SJCRH30 (cell line): ENCODE data around the gene GMFB. TPM values are rescaled to one million over a fixed set of nuclear protein-coding genes. Genes with fewer than 3 reads are reported as not detected.

Source experiments
- DNase-seq, 2 experiments: peaks; one replicate each; pipeline ENCODE4 v3.0.0-alpha.2; 2015 to 2020
- H3K27ac ChIP-seq: fragments of 250-450 bp; sonication (Bioruptor Pico); 2 replicates; pipeline ENCODE4 v1.5.1; 2020; ENCODE audit warnings: mild to moderate bottlenecking, moderate library complexity
- H3K27me3 ChIP-seq: fragments of 250-450 bp; sonication (Bioruptor Pico); 2 replicates; pipeline ENCODE4 v1.5.1; 2020; ENCODE audit warnings: mild to moderate bottlenecking, moderate library complexity
- H3K36me3 ChIP-seq: fragments of 250-450 bp; sonication (Bioruptor Pico); 2 replicates; pipeline ENCODE4 v1.5.1; 2020; ENCODE audit warnings: mild to moderate bottlenecking, moderate library complexity
- H3K4me1 ChIP-seq: fragments of 250-450 bp; sonication (Bioruptor Pico); 2 replicates; pipeline ENCODE4 v1.5.1; 2020; ENCODE audit warnings: mild to moderate bottlenecking, moderate library complexity
- H3K4me3 ChIP-seq: fragments of 250-450 bp; sonication (Bioruptor Pico); 2 replicates; pipeline ENCODE4 v1.5.1; 2020; ENCODE audit warnings: mild to moderate bottlenecking, moderate library complexity
- H3K9me3 ChIP-seq: fragments of 250-450 bp; sonication (Bioruptor Pico); replicated peaks from 2 replicates; pipeline ENCODE4 v1.5.1; 2020; ENCODE audit warnings: mild to moderate bottlenecking, moderate library complexity
- total RNA-seq: library from RNA; depleted of rRNA; stranded (reverse); fragments of >200 nt; shearing (Covaris generic); gene quantifications from 2 replicates; pipeline ENCODE4 v1.2.3, GENCODE V29; 2014; rRNA removed

GMFB gene
- 68.5 and 74.3 TPM in 2 replicates for total RNA-seq

DNA sequence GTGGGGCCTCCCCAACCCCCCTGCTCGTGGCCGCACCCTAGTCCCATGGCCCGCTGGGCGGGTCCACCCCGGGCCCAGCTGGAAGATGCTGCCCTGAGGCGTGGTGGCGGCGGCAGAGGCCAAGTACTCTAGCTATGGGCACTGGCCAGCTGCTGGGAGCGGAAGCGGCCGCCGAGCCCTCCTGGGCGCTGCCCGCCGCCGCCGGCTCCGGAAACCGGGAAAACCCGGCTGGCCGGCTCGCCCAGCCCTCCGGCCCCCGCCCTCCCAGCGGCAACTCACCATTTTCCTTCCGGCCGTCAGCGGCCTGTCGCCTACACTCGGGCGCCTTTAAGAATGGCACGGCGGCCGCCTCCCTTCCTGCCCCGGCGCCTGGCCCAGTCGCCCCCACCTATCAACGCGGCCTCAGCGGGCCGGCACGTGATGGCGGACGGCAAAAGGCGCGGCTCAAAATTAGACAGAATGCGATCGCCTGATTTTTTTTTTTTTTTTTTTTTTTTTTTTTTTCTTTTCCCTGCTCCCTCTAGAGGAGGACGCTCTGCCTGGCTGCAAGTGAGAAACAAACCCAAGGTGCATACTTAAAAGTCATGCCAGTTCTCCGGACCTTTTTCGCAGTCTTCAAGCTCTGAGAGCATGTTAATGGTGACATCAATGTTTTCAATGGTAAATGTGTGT is at the start of gene GMFB:
TSS of gene GMFB (minus strand) at position 335 of the 672 bp plus-strand sequence. CDS start at position 282, 53 bp downstream.
- H3K27me3 ChIP-seq = no peaks in the 10 kb centered on the region

DNA sequence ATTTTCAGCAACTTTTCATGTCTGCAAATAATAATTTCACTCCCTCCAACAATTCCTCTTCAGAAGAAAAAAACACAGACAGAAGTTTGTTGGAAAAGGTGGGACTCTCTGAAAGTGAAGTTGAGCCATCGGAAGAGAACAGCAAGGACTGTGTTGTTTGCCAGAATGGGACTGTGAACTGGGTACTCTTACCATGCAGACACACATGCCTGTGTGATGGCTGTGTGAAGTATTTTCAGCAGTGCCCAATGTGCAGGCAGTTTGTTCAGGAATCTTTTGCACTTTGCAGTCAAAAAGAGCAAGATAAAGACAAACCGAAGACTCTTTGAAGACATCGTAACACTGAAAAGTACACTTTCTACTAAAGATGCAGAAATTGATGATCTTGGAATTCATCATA is 49.3 kb upstream of the GMFB start:
- no peaks in the 10 kb centered on the region for H3K4me1 ChIP-seq
- H3K9me3 ChIP-seq = no peaks in the 10 kb centered on the region

More for the DNA sequence above, at the start of gene GMFB:
- no peaks in the 10 kb centered on the region for H3K9me3 ChIP-seq
- peak within 1 kb of the TSS; percentile 71 for H3K4me3 ChIP-seq
- no peaks in the 10 kb centered on the region for H3K36me3 ChIP-seq
- peaks cover 5% of the 10 kb centered on the region for H3K4me1 ChIP-seq
- DNase-seq = peak; percentile 87 to 88
- H3K27ac ChIP-seq = peak within 1 kb of the TSS; percentile 82

DNA sequence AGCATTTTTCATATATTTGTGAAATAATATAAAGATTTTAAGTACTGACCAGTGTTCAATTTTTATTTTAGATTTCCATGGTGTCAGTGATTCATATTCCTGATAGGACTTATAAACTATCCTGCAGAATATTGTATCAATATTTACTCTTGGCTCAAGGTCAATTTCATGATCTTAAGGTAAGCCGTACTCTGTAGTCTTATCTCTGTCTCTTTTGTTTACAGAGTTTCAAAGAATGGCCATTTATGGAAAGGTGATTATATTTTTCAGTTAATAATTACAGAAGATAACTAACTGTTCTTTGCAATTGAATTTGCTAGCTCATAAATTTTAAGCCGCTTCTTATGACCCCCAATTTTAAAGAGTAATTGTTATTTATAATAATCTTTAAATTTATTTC is 48.9 kb upstream of the GMFB start:
- no peaks in the 10 kb centered on the region for H3K4me1 ChIP-seq
- no peaks in the 10 kb centered on the region for H3K9me3 ChIP-seq
- H3K27ac ChIP-seq = no peak overlapping the region
- H3K4me3 ChIP-seq = no peak overlapping the region
- H3K36me3 ChIP-seq = peaks cover 4% of the 10 kb centered on the region; the same call in 1 of the 2 replicates
- no peak for DNase-seq
- no peaks in the 10 kb centered on the region for H3K27me3 ChIP-seq

More for the DNA sequence above, 49.3 kb upstream of the GMFB start:
- no peak for DNase-seq
- H3K27me3 ChIP-seq = no peaks in the 10 kb centered on the region
- no peak overlapping the region for H3K4me3 ChIP-seq
- H3K36me3 ChIP-seq = peaks cover 4% of the 10 kb centered on the region; the same call in 1 of the 2 replicates
- H3K27ac ChIP-seq = no peak overlapping the region

DNA sequence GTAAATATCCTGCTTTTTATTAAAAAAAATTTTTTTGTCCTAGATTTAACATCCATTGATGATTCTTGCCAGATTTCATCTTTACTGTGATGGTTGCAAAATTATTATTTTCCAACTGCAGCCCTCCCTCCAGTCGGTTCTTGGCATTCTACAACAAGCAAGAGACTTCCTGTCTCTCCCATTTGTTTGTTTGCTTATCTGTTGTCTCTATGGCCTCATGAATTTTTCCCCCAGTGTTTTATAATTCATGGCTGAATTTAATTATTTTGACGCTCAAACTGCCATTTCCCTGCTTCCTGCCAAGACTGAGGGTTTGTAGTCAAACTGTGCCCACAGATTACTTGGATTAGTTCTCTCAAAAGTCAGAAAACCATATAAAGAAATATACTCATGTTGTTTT is 46.9 kb upstream of the GMFB start:
- H3K27ac ChIP-seq = no peak overlapping the region
- DNase-seq = no peak
- no peaks in the 10 kb centered on the region for H3K27me3 ChIP-seq
- H3K4me1 ChIP-seq = no peaks in the 10 kb centered on the region
- H3K36me3 ChIP-seq = peaks cover 4% of the 10 kb centered on the region; the same call in 1 of the 2 replicates
- no peaks in the 10 kb centered on the region for H3K9me3 ChIP-seq
- H3K4me3 ChIP-seq = no peak overlapping the region

DNA sequence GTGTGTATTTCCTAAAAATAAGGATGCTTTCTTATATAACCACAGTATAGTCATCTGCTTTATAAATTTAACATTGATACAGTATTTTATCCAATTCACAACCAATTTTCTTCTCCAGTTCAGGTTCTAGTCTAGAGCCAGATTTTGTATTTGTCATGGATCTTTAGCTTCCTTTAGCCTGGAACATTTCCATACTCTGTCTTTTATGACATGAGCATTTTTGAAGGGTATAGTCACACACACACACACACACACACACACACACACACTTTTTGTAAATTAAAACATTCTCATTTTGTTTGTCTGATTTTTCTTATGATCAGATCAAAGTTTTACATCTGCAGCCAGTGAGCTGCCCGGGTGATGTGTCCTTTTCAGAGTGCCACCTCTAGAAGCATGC is 46.3 kb upstream of the GMFB start:
- Histone ChIP-seq H3K36me3 (peaks cover 4% of the 10 kb centered on the region; the same call in 1 of the 2 replicates), H3K4me3 (no peak overlapping the region), H3K9me3 (no peaks in the 10 kb centered on the region), H3K27ac (no peak overlapping the region), H3K27me3 (no peaks in the 10 kb centered on the region), H3K4me1 (no peaks in the 10 kb centered on the region)
- no peak for DNase-seq

DNA sequence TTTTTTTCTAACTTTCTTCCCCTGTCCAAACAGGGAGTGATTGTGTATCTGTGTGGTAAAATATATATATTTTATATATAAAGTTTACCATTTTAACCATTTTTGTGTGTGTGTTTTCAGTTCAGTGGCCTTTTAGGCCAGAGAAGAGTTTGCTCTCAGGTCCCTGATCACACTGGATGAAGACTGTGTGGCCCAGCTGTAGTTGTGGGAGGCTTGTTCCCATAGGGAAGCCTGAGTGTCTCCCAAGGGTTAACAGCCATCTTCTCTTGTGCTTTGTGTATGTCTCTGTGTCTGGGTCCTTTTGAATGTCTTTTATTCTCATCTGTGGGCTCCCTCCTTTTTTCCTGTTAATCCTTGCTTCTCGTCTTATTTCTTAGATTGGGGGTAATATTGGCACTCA is 44.3 kb upstream of the GMFB start:
- H3K9me3 ChIP-seq = no peaks in the 10 kb centered on the region
- DNase-seq = no peak
- H3K36me3 ChIP-seq = 0 out of 2 replicates have a peak, but pooled peaks cover 4% of the 10 kb centered on the region
- H3K27ac ChIP-seq = no peak overlapping the region
- H3K4me1 ChIP-seq = no peaks in the 10 kb centered on the region
- no peaks in the 10 kb centered on the region for H3K27me3 ChIP-seq
- no peak overlapping the region for H3K4me3 ChIP-seq

DNA sequence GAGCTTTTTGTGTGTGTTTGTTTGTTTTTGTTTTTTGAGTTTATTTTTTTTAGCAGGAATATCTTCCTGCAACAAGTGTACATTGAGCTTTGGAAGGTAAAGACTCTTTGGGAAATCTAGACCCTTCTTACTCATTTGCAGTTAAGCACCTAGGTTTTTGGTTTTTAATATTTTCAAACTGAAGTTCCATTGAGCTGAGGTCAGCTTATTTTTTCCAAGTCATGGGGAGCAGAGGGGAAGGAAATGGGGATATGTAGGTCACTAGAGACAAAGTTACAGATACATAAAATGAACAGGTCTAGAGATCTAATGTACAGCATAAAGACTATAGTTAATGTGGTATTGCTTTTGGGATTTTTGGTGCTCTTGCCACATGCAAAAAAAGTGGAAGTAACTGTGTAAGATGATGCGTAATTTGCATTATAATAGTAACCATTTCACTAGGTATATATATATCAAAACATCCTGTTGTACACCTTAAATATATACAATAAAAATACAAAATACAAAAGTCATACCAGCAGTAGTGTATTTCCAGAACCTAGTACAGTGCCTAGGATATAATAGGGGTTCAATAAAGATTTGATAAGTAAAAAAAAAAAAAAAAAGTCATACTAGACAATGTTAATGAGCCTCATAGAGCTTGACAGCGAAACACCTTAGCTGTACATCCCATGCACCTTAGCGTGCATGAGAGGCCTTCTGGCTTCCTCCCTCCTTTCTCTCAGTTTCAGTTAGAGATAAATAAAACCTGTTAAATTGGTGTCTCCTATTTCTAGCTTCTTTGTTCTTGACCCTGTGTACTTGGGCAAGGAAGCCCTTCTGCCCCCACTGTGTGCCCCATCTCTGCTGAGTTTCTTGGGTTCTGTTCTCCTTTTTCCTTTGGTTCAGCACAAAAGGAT is 43.6 kb upstream of the GMFB start:
- Histone ChIP-seq H3K9me3 (no peaks in the 10 kb centered on the region), H3K4me1 (no peaks in the 10 kb centered on the region), H3K4me3 (no peak overlapping the region), H3K27ac (no peak overlapping the region), H3K36me3 (0 out of 2 replicates have a peak, but pooled peaks cover 2% of the 10 kb centered on the region), H3K27me3 (no peaks in the 10 kb centered on the region)
- no peak for DNase-seq

DNA sequence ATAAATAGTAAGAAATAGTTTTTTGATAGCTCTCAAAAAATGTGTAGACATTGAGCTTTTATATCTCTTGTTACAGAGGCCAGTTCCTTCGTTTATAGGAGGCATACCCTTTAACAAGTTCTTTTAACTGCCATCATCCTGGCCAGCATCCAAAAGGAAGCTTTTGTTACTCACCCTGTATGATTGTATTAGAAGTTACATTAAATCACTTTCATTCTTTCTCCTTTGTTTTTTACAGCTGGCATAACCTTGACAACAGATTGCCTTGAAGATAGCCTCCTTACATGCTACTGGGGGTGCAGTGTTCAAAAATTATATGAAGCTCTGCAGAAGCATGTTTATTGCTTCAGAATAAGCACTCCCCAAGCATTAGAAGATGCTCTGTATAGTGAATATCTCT is 41.0 kb upstream of the GMFB start:
- H3K27me3 ChIP-seq = no peaks in the 10 kb centered on the region
- no peak overlapping the region for H3K27ac ChIP-seq
- H3K9me3 ChIP-seq = no peaks in the 10 kb centered on the region
- no peak overlapping the region for H3K4me3 ChIP-seq
- peaks cover 7% of the 10 kb centered on the region; the same call in 1 of the 2 replicates for H3K36me3 ChIP-seq
- DNase-seq = no peak
- H3K4me1 ChIP-seq = no peaks in the 10 kb centered on the region

DNA sequence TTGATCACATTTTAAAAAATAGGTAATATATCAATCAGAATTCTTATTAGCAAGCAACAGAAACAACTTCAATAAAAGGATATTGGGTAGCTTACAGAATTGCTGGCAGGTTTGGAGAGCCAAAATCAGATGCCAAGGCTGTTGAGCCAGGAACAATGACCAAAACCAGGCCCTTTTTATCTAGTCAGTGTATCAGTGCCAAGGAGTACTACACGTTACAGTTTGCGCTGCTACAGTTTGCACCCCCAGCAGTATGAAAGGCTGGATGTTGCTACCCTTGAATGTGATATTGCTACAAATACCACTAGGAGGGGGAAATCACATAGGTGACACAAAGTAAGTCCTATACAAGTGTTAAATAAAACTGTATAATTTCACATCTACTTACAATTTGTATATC is 40.2 kb upstream of the GMFB start:
- Histone ChIP-seq H3K27me3 (no peaks in the 10 kb centered on the region), H3K4me1 (no peaks in the 10 kb centered on the region), H3K36me3 (peaks cover 7% of the 10 kb centered on the region; the same call in 1 of the 2 replicates), H3K4me3 (no peak overlapping the region), H3K27ac (no peak overlapping the region), H3K9me3 (no peaks in the 10 kb centered on the region)
- DNase-seq = no peak

DNA sequence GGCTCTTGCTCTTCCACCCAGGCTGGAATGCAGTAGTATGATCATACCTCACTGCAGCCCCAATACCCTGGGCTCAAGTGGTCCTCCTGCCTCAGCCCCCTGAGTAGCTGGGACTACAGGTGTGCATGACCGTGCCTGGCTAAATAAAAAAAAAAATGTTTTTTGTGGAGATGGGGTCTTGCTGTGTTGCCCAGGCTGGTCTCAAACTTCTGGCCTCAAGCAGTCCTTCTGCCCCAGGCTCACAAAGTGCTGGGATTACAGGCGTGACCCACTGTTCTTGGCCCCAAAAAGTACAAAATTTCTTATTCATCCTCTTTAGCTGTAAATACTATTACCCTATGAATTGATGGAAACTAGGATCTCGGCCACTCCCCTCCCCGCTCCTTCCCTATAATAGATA is 35.6 kb upstream of the GMFB start:
- Histone ChIP-seq H3K4me1 (no peaks in the 10 kb centered on the region), H3K36me3 (peaks cover 11% of the 10 kb centered on the region; the same call in 1 of the 2 replicates), H3K27me3 (no peaks in the 10 kb centered on the region), H3K9me3 (no peaks in the 10 kb centered on the region), H3K27ac (no peak overlapping the region), H3K4me3 (no peak overlapping the region)
- DNase-seq = no peak

DNA sequence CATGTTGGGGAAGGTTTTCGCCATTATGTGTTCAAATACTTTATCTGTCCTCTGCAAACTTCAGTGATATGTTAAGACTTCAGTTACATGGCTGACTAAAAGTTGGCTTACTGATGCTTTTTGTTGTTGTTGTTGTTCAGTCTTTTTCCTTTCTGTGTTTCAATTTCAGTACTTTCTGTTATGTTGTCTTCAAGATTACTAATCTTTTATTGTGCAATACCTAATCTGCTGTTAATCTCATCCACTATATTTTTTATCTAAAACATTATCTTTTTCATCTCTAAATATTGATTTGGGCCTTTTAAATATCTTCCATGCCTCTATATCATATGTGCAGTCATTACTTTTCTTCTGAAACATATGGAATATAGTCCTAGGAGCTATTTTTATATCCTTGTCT is 27.9 kb upstream of the GMFB start:
- Histone ChIP-seq H3K4me3 (no peak overlapping the region), H3K36me3 (peaks cover 3% of the 10 kb centered on the region; the same call in 1 of the 2 replicates), H3K9me3 (no peaks in the 10 kb centered on the region), H3K27ac (no peak overlapping the region), H3K4me1 (no peaks in the 10 kb centered on the region), H3K27me3 (no peaks in the 10 kb centered on the region)
- no peak for DNase-seq

DNA sequence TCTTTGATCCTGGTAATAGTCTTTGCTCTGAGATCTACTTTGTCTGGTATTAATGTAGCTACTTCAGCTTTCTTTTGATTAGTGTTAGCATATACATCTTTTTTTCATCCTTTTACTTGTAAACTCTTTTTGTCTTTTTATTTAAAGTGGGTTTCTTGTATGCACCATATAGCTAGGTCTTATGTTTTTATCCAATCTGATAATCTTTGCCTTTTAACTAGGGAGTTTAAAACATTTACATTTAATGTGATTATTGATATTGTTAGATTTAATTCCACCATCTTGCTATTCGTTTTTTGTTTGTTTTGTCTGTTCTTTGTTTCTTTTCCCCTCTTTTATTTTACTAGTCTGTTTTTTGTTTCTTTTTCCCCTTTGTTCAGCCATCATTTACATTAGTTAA is 26.9 kb upstream of the GMFB start:
- no peak overlapping the region for H3K27ac ChIP-seq
- no peaks in the 10 kb centered on the region for H3K9me3 ChIP-seq
- no peaks in the 10 kb centered on the region for H3K4me1 ChIP-seq
- no peaks in the 10 kb centered on the region for H3K27me3 ChIP-seq
- DNase-seq = no peak
- H3K36me3 ChIP-seq = peaks cover 3% of the 10 kb centered on the region; the same call in 1 of the 2 replicates
- no peak overlapping the region for H3K4me3 ChIP-seq

DNA sequence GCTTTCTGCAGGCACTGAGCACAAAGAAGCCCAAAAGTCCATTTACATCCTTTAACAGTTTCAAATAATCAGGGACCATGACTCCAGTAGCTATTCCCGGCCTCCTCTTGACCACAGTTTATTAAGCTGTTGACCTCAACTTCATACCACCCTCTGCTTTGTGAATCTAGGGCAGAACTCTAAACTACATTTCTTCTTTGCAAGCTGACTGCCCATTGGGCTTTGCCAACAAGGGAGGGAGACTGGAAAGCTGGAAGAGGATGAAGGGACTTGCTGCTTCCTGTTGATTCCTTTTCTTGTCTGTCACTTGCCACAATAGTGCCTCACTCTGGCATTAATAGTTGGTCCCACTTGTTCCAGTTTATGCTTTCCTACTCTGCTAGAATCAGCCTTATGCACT is 23.6 kb upstream of the GMFB start:
- Histone ChIP-seq H3K4me3 (no peak overlapping the region), H3K9me3 (no peaks in the 10 kb centered on the region), H3K27ac (no peak overlapping the region), H3K4me1 (no peaks in the 10 kb centered on the region), H3K27me3 (no peaks in the 10 kb centered on the region), H3K36me3 (peaks cover 3% of the 10 kb centered on the region; the same call in 1 of the 2 replicates)
- DNase-seq = no peak

DNA sequence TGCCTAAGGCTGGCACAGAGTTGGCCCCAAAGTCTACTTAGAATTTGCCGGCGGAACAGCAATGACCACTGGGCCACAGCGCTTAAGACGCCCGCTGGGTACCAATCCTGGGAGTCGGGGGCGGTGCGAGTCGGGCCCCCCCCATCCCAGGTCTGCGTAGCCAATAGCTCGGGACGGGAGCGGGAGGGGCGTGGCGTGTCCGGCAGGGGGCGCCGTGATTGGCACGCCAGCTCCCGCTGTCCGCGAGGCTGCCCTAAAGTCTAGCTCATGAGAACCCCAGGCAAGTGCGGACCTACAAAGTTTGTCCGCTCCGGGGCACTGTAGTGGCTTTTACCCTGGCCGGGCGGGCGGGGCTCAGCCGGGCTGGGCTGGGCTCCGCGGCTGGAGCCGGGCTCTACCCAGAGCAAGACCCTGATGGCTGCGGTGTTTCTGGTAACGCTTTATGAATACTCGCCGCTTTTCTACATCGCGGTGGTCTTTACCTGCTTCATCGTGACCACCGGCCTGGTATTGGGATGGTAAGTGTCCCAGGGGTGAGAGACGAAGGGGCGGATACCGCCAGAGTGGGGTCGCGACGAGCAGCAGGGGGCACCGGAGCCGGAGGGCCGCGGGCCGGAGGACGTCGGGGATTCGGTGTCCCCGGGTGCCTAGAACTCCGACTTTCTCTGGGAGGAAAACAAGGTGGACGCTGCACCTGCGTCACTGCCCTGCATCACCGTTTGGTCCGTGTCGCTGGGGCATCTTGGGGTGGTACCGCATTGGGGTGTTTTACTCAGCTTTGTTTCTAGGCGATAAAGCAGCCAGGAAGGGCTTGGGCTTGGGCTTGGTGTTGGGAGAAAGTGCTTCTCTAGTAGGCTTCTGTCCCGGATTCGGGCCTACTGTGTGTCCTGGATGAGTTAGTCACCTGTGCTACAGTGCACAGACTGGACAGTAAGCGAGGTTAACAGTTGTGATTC is 21.0 kb upstream of the GMFB start, which contains the start of gene CGRRF1:
TSS of gene CGRRF1 (plus strand) at position 361 of the 956 bp plus-strand sequence. CDS start at position 415, 54 bp downstream.
- Histone ChIP-seq H3K27me3 (no peaks in the 10 kb centered on the region), H3K27ac (peak within 1 kb of the TSS; percentile 23), H3K9me3 (no peaks in the 10 kb centered on the region), H3K4me3 (peak within 1 kb of the TSS; percentile 85), H3K4me1 (no peaks in the 10 kb centered on the region), H3K36me3 (no peaks in the 10 kb centered on the region)
- DNase-seq = peak; percentile 97 to 98
